ENCODE results near the gene SOAT2.
"Not testable (repeated sequence)": the region's sequence is repeated elsewhere in the genome, so short reads cannot be mapped to it uniquely, and the experiment has no call there.

SOAT2 gene

DNA sequence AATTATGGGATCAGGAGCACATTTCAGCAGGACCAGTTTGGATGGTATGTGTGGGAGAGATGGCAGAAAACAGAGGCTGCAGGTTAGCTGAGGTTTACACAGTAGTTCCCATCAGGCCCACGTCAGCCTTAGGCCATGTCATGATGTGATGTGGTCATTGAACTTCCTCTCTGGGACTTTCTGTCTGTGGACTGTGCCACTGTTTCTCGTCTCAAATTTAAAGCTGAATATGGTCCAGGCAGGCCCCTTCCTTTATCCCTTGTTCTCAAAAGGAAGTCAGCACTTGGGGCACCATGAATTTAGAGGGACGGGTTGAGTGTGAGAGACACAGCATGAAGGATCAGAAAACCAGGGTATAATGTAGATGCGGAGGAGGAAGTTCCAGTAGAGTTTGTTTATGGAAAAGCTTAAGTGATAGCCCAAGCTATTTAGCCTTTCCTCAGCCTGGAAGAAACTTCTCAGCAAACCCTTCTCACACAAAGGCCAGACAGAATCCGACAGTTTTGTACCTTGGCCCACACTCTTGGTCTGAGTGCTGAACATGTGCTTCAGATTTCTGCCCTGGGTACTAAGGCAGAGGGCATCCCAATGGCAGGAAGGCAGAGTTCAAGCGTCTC is 9.4 kb upstream of the SOAT2 start:
- H3K9me2 ChIP-seq (ENCODE audit: low read depth, low read length) = no peaks in the 10 kb centered on the region
- H4K20me1 ChIP-seq (ENCODE audit: insufficient read depth, low read length) = no peaks in the 10 kb centered on the region
- H3K27me3 ChIP-seq (ENCODE audit: insufficient read depth, low read length) = peaks cover 5% of the 10 kb centered on the region; the same call in 1 of the 2 replicates
- no peak overlapping the region for H3K4me3 ChIP-seq (ENCODE audit: low read depth, low read length, poor library complexity, severe bottlenecking)
- H3K4me2 ChIP-seq (ENCODE audit: low read length) = no peak overlapping the region
- TF ChIP-seq, protein P1, sequence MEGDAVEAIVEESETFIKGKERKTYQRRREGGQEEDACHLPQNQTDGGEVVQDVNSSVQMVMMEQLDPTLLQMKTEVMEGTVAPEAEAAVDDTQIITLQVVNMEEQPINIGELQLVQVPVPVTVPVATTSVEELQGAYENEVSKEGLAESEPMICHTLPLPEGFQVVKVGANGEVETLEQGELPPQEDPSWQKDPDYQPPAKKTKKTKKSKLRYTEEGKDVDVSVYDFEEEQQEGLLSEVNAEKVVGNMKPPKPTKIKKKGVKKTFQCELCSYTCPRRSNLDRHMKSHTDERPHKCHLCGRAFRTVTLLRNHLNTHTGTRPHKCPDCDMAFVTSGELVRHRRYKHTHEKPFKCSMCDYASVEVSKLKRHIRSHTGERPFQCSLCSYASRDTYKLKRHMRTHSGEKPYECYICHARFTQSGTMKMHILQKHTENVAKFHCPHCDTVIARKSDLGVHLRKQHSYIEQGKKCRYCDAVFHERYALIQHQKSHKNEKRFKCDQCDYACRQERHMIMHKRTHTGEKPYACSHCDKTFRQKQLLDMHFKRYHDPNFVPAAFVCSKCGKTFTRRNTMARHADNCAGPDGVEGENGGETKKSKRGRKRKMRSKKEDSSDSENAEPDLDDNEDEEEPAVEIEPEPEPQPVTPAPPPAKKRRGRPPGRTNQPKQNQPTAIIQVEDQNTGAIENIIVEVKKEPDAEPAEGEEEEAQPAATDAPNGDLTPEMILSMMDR (IDR thresholded peaks at IDR 0.05; ENCODE audit: low read length) = no peak
- TF ChIP-seq EZH2 (IDR thresholded peaks at IDR 0.05; ENCODE audit: borderline replicate concordance, low read length) = no peak
- no peaks in the 10 kb centered on the region for H3K79me2 ChIP-seq (ENCODE audit: insufficient read depth, low read length)
- no peak overlapping the region for H3K27ac ChIP-seq (ENCODE audit: low read depth, low read length, poor library complexity, severe bottlenecking)
- H3F3A ChIP-seq (ENCODE audit: insufficient read depth, low read length) = no peaks in the 10 kb centered on the region
- no peaks in the 10 kb centered on the region for H3K9me3 ChIP-seq (ENCODE audit: low read length)
- H2AFZ ChIP-seq (ENCODE audit: low read length) = no peak overlapping the region
- H3K4me1 ChIP-seq (ENCODE audit: insufficient read depth, low read length, severe bottlenecking) = peaks cover 18% of the 10 kb centered on the region
- H3K9ac ChIP-seq (ENCODE audit: low read length) = no peak overlapping the region
- H3K36me3 ChIP-seq (ENCODE audit: insufficient read depth, low read length) = no peaks in the 10 kb centered on the region

DNA sequence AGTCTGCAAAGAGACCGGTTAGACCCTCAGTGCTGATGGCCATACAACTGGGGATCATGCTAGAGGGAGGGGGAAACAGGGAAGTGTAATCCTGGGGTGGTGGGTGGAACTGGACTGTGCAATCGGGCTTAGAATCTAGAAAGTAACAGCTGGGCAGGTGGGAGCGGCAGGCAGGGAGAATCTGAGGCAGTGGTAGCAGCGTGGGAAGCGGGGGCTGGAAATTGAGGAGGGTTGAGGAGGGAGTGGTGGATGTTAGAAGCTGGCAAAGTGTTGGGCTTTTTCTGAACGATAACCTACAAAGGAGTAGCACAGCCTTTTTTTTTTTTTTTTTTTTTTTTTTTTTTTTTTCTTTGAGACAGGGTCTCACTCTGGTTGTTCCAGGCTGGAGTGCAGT is 8.9 kb upstream of the SOAT2 start:
- H3K4me3 ChIP-seq (ENCODE audit: low read depth, low read length, poor library complexity, severe bottlenecking) = no peak overlapping the region
- peaks cover 5% of the 10 kb centered on the region; the same call in 1 of the 2 replicates for H3K27me3 ChIP-seq (ENCODE audit: insufficient read depth, low read length)
- H3K9me2 ChIP-seq (ENCODE audit: low read depth, low read length) = no peaks in the 10 kb centered on the region
- H2AFZ ChIP-seq (ENCODE audit: low read length) = no peak overlapping the region
- no peaks in the 10 kb centered on the region for H4K20me1 ChIP-seq (ENCODE audit: insufficient read depth, low read length)
- H3K4me2 ChIP-seq (ENCODE audit: low read length) = no peak overlapping the region
- no peak overlapping the region for H3K27ac ChIP-seq (ENCODE audit: low read depth, low read length, poor library complexity, severe bottlenecking)
- no peaks in the 10 kb centered on the region for H3F3A ChIP-seq (ENCODE audit: insufficient read depth, low read length)
- H3K9me3 ChIP-seq (ENCODE audit: low read length) = no peaks in the 10 kb centered on the region
- no peak for TF ChIP-seq EZH2 (IDR thresholded peaks at IDR 0.05; ENCODE audit: borderline replicate concordance, low read length)
- TF ChIP-seq, protein P1 (IDR thresholded peaks at IDR 0.05; ENCODE audit: low read length) = no peak
- H3K9ac ChIP-seq (ENCODE audit: low read length) = no peak overlapping the region
- no peaks in the 10 kb centered on the region for H3K79me2 ChIP-seq (ENCODE audit: insufficient read depth, low read length)
- H3K4me1 ChIP-seq (ENCODE audit: insufficient read depth, low read length, severe bottlenecking) = peaks cover 23% of the 10 kb centered on the region
- H3K36me3 ChIP-seq (ENCODE audit: insufficient read depth, low read length) = no peaks in the 10 kb centered on the region

DNA sequence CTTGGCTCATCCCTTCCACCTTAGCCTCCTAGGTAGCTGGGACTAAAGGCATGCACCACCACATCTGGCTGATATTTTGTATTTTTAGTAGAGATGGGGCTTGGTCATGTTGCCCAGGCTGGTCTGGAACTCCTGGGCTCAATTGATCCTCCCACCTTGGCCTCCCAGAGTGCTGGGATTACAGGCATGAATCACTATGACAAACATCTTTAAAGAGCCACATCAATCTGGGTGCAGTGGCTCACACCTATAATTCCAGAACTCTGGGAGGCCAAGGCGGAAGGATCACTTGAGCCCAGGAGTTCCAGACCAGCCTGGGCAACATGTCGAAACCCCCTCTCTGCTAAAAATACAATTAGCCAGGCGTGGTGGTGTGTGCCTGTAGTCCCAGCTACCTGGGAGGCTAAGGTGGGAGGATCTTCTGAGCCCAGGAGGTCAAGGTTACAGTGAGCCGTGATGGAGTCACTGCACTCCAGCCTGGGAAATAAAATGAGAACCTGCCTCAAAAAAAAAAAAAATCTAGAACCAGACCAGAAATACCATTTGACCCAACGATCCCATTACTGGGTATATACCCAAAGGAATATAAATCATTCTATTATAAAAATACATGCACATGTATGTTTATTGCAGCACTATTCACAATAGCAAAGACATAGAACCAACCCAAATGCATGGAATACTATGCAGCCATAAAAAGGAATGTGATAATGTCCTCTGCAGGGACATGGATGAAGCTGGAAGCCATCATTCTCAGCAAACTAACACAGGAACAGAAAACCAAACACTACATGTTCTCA is 8.3 kb upstream of the SOAT2 start:
- H3K79me2 ChIP-seq (ENCODE audit: insufficient read depth, low read length); H3K4me3 ChIP-seq (ENCODE audit: low read depth, low read length, poor library complexity, severe bottlenecking); H4K20me1 ChIP-seq (ENCODE audit: insufficient read depth, low read length); H3K36me3 ChIP-seq (ENCODE audit: insufficient read depth, low read length); H2AFZ ChIP-seq (ENCODE audit: low read length); H3K27me3 ChIP-seq (ENCODE audit: insufficient read depth, low read length); H3F3A ChIP-seq (ENCODE audit: insufficient read depth, low read length); H3K9me2 ChIP-seq (ENCODE audit: low read depth, low read length); H3K27ac ChIP-seq (ENCODE audit: low read depth, low read length, poor library complexity, severe bottlenecking); H3K9ac ChIP-seq (ENCODE audit: low read length); H3K9me3 ChIP-seq (ENCODE audit: low read length); H3K4me2 ChIP-seq (ENCODE audit: low read length): not testable (repeated sequence)
- peaks cover 23% of the 10 kb centered on the region for H3K4me1 ChIP-seq (ENCODE audit: insufficient read depth, low read length, severe bottlenecking)

DNA sequence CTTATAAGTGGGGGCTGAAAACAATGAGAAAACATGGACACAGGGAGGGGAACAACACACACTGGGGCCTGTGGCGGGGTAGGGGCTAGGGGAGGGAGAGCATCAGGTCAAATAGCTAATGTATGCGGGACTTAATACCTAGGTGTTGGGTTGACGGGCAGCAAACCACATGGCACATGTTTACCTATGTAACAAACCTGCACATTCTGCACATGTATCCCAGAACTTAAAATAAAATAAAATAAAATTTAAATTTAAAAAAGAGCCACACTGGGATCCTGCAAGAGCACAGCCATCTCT is 7.7 kb upstream of the SOAT2 start:
- not testable (repeated sequence) for H3K9me3 ChIP-seq (ENCODE audit: low read length); H3K9me2 ChIP-seq (ENCODE audit: low read depth, low read length); H3K27me3 ChIP-seq (ENCODE audit: insufficient read depth, low read length); H3F3A ChIP-seq (ENCODE audit: insufficient read depth, low read length); H3K36me3 ChIP-seq (ENCODE audit: insufficient read depth, low read length); H3K9ac ChIP-seq (ENCODE audit: low read length); H2AFZ ChIP-seq (ENCODE audit: low read length); H4K20me1 ChIP-seq (ENCODE audit: insufficient read depth, low read length); H3K4me3 ChIP-seq (ENCODE audit: low read depth, low read length, poor library complexity, severe bottlenecking); H3K27ac ChIP-seq (ENCODE audit: low read depth, low read length, poor library complexity, severe bottlenecking); H3K4me2 ChIP-seq (ENCODE audit: low read length); H3K79me2 ChIP-seq (ENCODE audit: insufficient read depth, low read length)
- H3K4me1 ChIP-seq (ENCODE audit: insufficient read depth, low read length, severe bottlenecking) = peaks cover 23% of the 10 kb centered on the region
